ENCODE data around the gene RHBDF1. TPM values are rescaled to one million over a fixed set of nuclear protein-coding genes. Genes with fewer than 3 reads are reported as not detected.

RHBDF1 gene
- polyA plus RNA-seq, 2 donors, result 36.6 to 56.0 TPM

GRCh38 chr16:84718-85406, 12.4 kb upstream of the RHBDF1 start:
- Histone ChIP-seq H3K4me1 (ENCODE audit: control insufficient read depth in 2 of 2, insufficient read depth in 2 of 2, low read length in 1 of 2) (peaks cover 4 to 11% of the 10 kb centered on the region in 2 donors), H3K27ac (ENCODE audit: low read depth in 2 of 2, low read length in 1 of 2) (peak overlapping the region; percentile 48), H3K36me3 (ENCODE audit: control insufficient read depth in 2 of 2, insufficient read depth in 2 of 2, low read length in 1 of 2) (peaks cover 12 to 52% of the 10 kb centered on the region in 2 donors), H3K9me3 (ENCODE audit: control insufficient read depth in 2 of 2, insufficient read depth in 1 of 2, low read depth in 1 of 2, low read length in 1 of 2) (no peaks in the 10 kb centered on the region), H3K4me3 (ENCODE audit: low read depth in 1 of 2, low read length in 2 of 2) (no peak overlapping the region), H3K27me3 (ENCODE audit: control insufficient read depth in 1 of 2, insufficient read depth in 2 of 2, low read length in 2 of 2) (no peaks in the 10 kb centered on the region)
- 45 to 48% methylated on average over 7 of the region's 7 CpGs for WGBS, 2 donors

GRCh38 chr16:83781-84615, 11.6 kb upstream of the RHBDF1 start:
- H3K27me3 ChIP-seq (ENCODE audit: control insufficient read depth in 1 of 2, insufficient read depth in 2 of 2, low read length in 2 of 2), result no peaks in the 10 kb centered on the region
- no peaks in the 10 kb centered on the region for H3K9me3 ChIP-seq (ENCODE audit: control insufficient read depth in 2 of 2, insufficient read depth in 1 of 2, low read depth in 1 of 2, low read length in 1 of 2)
- WGBS, 2 donors, result 62 to 64% methylated on average over 21 of the region's 21 CpGs
- peak overlapping the region; percentile 37 to 48 for H3K27ac ChIP-seq (ENCODE audit: low read depth in 2 of 2, low read length in 1 of 2)
- peaks cover 4 to 16% of the 10 kb centered on the region in 2 donors for H3K4me1 ChIP-seq (ENCODE audit: control insufficient read depth in 2 of 2, insufficient read depth in 2 of 2, low read length in 1 of 2)
- no peak overlapping the region for H3K4me3 ChIP-seq (ENCODE audit: low read depth in 1 of 2, low read length in 2 of 2)
- H3K36me3 ChIP-seq (ENCODE audit: control insufficient read depth in 2 of 2, insufficient read depth in 2 of 2, low read length in 1 of 2), result peaks cover 10 to 50% of the 10 kb centered on the region in 2 donors

- no peak overlapping the region for H3K27ac ChIP-seq (ENCODE audit: low read depth in 2 of 2, low read length in 1 of 2)
- 88 to 90% methylated on average over 25 to 31 of the region's 31 CpGs for WGBS, 2 donors
These were observed 10.7 kb upstream of the RHBDF1 start for GRCh38 chr16:83060-83603.

GRCh38 chr16:79151-80054, 7.0 kb upstream of the RHBDF1 start:
- H3K36me3 ChIP-seq (ENCODE audit: control insufficient read depth in 2 of 2, insufficient read depth in 2 of 2, low read length in 1 of 2), result peaks cover 3 to 23% of the 10 kb centered on the region in 2 donors
- peaks cover 17 to 32% of the 10 kb centered on the region in 2 donors for H3K4me1 ChIP-seq (ENCODE audit: control insufficient read depth in 2 of 2, insufficient read depth in 2 of 2, low read length in 1 of 2)
- H3K27ac ChIP-seq (ENCODE audit: low read depth in 2 of 2, low read length in 1 of 2), result no peak overlapping the region
- no peaks in the 10 kb centered on the region for H3K27me3 ChIP-seq (ENCODE audit: control insufficient read depth in 1 of 2, insufficient read depth in 2 of 2, low read length in 2 of 2)
- 73 to 74% methylated on average over 32 of the region's 32 CpGs for WGBS, 2 donors
- no peaks in the 10 kb centered on the region for H3K9me3 ChIP-seq (ENCODE audit: control insufficient read depth in 2 of 2, insufficient read depth in 1 of 2, low read depth in 1 of 2, low read length in 1 of 2)
- H3K4me3 ChIP-seq (ENCODE audit: low read depth in 1 of 2, low read length in 2 of 2), result no peak overlapping the region

More at GRCh38 chr16:83060-83603, 10.7 kb upstream of the RHBDF1 start:
- Histone ChIP-seq H3K4me1 (ENCODE audit: control insufficient read depth in 2 of 2, insufficient read depth in 2 of 2, low read length in 1 of 2) (peaks cover 4 to 21% of the 10 kb centered on the region in 2 donors), H3K27me3 (ENCODE audit: control insufficient read depth in 1 of 2, insufficient read depth in 2 of 2, low read length in 2 of 2) (no peaks in the 10 kb centered on the region), H3K36me3 (ENCODE audit: control insufficient read depth in 2 of 2, insufficient read depth in 2 of 2, low read length in 1 of 2) (peaks cover 6 to 44% of the 10 kb centered on the region in 2 donors), H3K9me3 (ENCODE audit: control insufficient read depth in 2 of 2, insufficient read depth in 1 of 2, low read depth in 1 of 2, low read length in 1 of 2) (no peaks in the 10 kb centered on the region), H3K4me3 (ENCODE audit: low read depth in 1 of 2, low read length in 2 of 2) (no peak overlapping the region)

GRCh38 chr16:78444-79150, 6.2 kb upstream of the RHBDF1 start:
- WGBS, 2 donors, result 5 to 7% methylated on average over 36 of the region's 36 CpGs
- Histone ChIP-seq H3K4me1 (ENCODE audit: control insufficient read depth in 2 of 2, insufficient read depth in 2 of 2, low read length in 1 of 2) (peaks cover 15 to 37% of the 10 kb centered on the region in 2 donors), H3K27me3 (ENCODE audit: control insufficient read depth in 1 of 2, insufficient read depth in 2 of 2, low read length in 2 of 2) (no peaks in the 10 kb centered on the region), H3K36me3 (ENCODE audit: control insufficient read depth in 2 of 2, insufficient read depth in 2 of 2, low read length in 1 of 2) (peaks cover 0 to 19% of the 10 kb centered on the region in 2 donors), H3K4me3 (ENCODE audit: low read depth in 1 of 2, low read length in 2 of 2) (peak overlapping the region; percentile 76 to 88), H3K9me3 (ENCODE audit: control insufficient read depth in 2 of 2, insufficient read depth in 1 of 2, low read depth in 1 of 2, low read length in 1 of 2) (no peaks in the 10 kb centered on the region), H3K27ac (ENCODE audit: low read depth in 2 of 2, low read length in 1 of 2) (peak overlapping the region; percentile 87 to 93)

- Histone ChIP-seq H3K27ac (ENCODE audit: low read depth in 2 of 2, low read length in 1 of 2) (peak within 1 kb of the TSS; percentile 87 to 93), H3K4me1 (ENCODE audit: control insufficient read depth in 2 of 2, insufficient read depth in 2 of 2, low read length in 1 of 2) (peaks cover 21 to 43% of the 10 kb centered on the region in 2 donors), H3K9me3 (ENCODE audit: control insufficient read depth in 2 of 2, insufficient read depth in 1 of 2, low read depth in 1 of 2, low read length in 1 of 2) (no peaks in the 10 kb centered on the region), H3K27me3 (ENCODE audit: control insufficient read depth in 1 of 2, insufficient read depth in 2 of 2, low read length in 2 of 2) (no peaks in the 10 kb centered on the region), H3K4me3 (ENCODE audit: low read depth in 1 of 2, low read length in 2 of 2) (peak within 1 kb of the TSS; percentile 76 to 88), H3K36me3 (ENCODE audit: control insufficient read depth in 2 of 2, insufficient read depth in 2 of 2, low read length in 1 of 2) (peaks cover 0 to 16% of the 10 kb centered on the region in 2 donors)
- WGBS, 2 donors, result 0 to 1% methylated on average over 61 to 83 of the region's 83 CpGs
These were observed 5.5 kb upstream of the RHBDF1 start, which contains the start of gene MPG for GRCh38 chr16:77807-78443. MPG (plus strand) TSS chr16:78225; CDS start chr16:78310, 85 bp downstream.

- Histone ChIP-seq H3K27ac (ENCODE audit: low read depth in 2 of 2, low read length in 1 of 2) (peak overlapping the region; percentile 87 to 93), H3K4me1 (ENCODE audit: control insufficient read depth in 2 of 2, insufficient read depth in 2 of 2, low read length in 1 of 2) (peaks cover 21 to 47% of the 10 kb centered on the region in 2 donors), H3K4me3 (ENCODE audit: low read depth in 1 of 2, low read length in 2 of 2) (peak overlapping the region; percentile 76 to 88), H3K36me3 (ENCODE audit: control insufficient read depth in 2 of 2, insufficient read depth in 2 of 2, low read length in 1 of 2) (peaks cover 0 to 13% of the 10 kb centered on the region in 2 donors), H3K9me3 (ENCODE audit: control insufficient read depth in 2 of 2, insufficient read depth in 1 of 2, low read depth in 1 of 2, low read length in 1 of 2) (no peaks in the 10 kb centered on the region), H3K27me3 (ENCODE audit: control insufficient read depth in 1 of 2, insufficient read depth in 2 of 2, low read length in 2 of 2) (no peaks in the 10 kb centered on the region)
- 7 to 22% methylated on average over 26 to 31 of the region's 31 CpGs for WGBS, 2 donors
These were observed 4.9 kb upstream of the RHBDF1 start for GRCh38 chr16:77273-77806.

All from esophagus (tissue), 2 donors.